Measurements from ENCODE around the gene ADAM10.

ADAM10 gene

DNA sequence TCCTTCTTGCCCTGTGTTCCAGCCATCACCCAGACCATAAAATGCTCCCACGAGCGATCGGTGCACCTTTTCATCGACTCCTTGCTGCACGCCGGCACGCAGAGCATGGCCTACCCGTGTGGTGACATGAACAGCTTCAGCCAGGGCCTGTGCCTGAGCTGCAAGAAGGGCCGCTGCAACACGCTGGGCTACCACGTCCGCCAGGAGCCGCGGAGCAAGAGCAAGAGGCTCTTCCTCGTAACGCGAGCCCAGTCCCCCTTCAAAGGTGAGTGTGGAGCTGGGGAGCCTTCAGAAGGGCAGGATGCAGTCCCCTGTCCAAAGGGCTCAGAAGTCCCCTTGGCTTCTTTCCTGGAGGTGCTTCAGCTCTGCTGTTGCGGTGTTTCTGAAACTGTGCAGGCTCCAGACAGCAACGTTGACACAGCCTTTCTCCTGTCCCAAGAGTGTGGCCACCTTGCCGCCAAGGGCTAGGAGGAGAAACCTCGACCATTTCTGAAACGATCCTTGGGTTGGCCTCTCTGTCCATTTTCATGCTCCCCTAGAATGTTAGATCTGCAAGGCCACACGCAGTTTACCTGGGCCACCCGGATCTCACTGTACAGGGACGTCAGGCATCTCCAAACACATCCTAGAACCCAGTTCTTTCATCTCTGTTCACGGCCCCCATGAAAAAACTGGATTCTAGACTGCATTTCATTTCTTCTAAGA, 201.0 kb downstream of the ADAM10 start:
- no peak for DNase-seq

DNA sequence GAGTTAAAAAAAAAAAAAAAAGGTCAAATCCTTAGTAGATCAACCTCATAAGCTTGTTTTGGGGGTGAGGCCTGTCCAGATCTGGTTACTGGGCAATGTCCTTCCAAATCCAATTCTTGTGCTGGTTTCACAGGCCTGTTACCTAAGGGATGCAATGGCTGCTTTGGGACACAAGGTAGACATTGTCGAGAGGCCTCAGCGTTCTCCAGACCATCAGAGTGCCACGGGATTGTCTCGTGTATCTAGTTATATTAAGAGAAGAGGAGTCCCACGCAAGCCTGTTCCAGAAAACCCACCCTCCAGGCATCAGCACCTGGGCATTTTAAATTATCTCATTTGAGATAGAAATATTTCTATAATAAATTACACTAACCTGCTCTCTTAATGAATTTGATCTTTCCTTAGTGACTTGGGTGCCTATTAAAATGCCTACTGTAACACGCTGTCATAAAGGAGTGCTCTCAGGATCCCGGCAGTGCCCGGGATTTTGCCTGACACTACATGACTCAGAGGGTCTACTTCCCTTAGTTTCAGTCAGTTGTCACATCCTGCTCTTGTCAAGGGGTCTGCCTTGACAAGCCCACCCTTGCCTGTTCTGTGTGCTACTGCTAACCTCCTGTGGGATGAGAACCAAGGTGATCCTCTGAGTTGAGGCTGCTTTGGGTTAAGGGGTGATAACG, 201.7 kb downstream of the ADAM10 start:
- no peak for DNase-seq

DNA sequence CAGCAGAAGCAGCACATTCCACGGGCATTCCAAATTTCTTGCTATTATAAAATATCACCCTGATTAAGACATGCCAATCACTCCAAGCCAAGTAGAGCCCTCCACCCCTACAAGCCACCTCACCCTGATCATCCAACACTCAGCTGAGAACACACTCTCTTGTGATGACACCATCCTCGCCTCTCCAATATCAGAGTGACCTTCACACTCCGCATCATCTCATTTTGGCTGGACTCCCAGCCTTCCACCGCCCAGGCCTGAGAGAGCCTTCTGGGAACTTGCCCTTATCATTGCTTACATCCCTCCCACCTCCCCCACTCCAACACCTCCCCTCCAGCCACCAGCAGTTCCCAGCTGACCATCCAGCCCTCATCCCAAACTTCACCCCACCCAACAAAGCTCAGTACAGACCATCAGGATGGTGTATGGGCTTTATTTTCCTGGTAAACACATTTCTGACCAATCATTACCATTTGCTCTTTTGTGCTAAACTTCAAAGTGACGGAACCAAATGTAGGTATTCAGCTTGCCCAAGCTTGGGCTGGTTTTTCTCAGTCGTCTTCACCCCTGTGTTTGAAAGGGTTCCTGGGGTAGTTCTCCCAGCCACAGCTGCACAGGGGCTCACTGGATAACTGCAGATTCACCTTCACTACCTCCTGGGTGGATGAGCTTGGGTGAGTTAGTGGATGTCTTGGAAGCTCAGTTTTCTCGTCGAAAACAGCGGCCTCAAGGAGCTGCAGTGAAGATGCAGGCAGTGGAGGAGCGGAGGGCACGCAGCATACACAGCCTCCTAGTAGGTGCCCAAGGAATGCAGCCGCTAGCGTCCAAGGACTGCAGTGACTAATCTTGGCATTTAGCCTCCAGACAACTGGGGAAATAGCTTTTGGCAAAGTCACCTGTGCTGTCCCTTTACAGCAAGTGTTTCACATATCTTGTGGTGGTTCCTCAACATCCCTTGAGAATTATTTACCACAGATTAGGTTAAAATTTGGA, 202.6 kb downstream of the ADAM10 start:
- DNase-seq, result peak; percentile 96

DNA sequence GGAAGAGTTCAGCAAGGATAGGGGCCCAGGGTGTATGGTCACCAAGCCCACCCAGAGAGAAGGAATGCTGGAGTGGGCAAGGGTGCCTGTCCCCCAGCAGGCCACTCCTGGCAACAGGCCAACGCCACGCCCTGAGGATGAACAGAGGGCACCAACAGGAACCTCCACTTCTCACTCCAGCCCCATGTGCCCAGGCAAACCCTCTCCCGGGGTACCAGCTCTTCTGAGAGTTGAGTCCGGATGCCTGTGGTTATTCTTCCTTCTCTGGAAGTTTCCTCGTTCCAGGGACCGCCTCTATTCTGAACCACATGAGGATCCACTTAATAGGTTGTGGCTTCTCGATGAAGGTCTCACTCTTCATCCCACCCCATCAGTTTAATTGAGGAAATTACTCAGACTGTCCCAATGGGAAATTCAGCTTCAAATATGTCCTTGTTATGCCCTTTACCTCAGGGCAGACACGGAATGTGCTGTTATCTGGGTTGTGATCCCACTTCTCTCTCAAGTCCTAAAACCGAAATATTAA, 203.4 kb downstream of the ADAM10 start:
- DNase-seq, result peak; percentile 67

GRCh38 chr15:58545307-58546065, 204.0 kb downstream of the ADAM10 start:
- no peak for DNase-seq

DNA sequence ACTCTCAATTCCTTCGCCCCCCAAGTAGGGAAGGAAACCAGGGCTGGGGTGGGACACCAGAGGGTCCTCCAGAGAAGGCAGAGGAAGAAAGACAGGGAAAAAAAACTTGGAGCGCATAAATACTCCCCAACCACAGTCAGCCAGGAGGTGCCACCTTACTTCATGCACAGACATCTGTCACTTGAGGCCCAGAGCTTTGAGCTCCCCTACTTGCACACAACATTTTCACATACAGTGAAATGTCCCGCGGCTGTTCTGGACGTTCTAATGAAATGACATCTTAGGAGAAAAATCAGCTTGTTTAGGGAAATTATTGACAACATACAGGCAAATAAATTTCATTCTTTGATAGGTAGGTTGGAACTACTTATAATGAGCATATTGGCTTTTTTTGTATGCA, 204.8 kb downstream of the ADAM10 start:
- DNase-seq, result no peak

- no peak for DNase-seq
Observed at GRCh38 chr15:58543664-58544335, 205.7 kb downstream of the ADAM10 start.

- DNase-seq, result no peak
Observed at GRCh38 chr15:58541410-58542087, 208.0 kb downstream of the ADAM10 start.

DNA sequence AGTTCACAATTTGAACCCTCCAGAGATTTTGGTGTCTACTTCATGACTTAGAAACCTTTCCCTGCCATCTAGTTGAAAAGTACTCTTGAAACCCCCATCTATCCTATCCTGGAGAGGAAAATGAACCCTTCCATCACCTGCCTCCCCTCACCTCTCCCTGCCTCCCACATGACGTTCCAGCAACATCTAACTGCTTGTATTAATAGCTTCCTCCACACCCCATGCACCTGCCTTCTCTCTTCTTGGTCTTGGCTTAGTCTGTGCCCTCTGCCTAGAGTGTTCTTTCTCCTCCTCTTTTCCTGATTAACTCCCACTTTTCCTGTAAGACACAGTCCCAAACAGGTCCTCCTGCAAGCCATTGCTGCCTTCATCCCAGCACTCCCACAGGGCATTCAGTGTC, 210.0 kb downstream of the ADAM10 start:
- no peak for DNase-seq

DNA sequence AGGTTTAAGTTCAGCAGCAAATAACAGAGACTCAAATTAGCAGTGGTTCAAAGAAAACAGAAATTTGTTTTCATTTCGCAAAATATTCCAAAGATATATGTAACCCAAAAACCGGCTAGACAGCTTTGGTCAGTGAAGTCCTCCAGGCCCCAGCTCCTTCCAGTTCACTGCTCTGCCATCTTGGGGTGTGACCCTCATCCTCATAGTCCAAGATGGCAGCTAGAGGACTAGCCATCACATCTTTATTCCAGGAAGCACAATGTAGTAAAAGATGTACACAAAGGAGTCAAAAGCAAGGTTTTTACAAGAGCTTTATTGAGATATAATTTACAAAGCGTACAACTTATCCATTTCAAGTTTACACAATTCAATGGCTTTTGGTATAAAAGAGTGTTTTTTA, 210.6 kb downstream of the ADAM10 start:
- DNase-seq, result no peak

Measured in fibroblast of skin of right biceps (primary cell).